K562 (cell line): Measurements from ENCODE around the gene SLC26A2. TPM values are rescaled to one million over a fixed set of nuclear protein-coding genes. Genes with fewer than 3 reads are reported as not detected.

ENCODE experiments used
- ATAC-seq: fragments of 200-7000 bp; cut with Tn5 transposase; 3 replicates; pipeline ENCODE4 v1.9.1; 2020; ENCODE audit warnings: moderate library complexity
- BruUV-seq: library from RNA; stranded (reverse); fragments of 400-500 nt; replicated peaks from 2 replicates; lab custom pipeline; 2021; lab: Mats Ljungman, UMichigan
- CTCF ChIA-PET: fragments of 300-600 bp; formaldehyde crosslinking; extraction: SDS; loops from one replicate; lab custom pipeline; 2021; ENCODE audit warnings: low intra/inter-chr PET ratio; lab: Yijun Ruan, JAX
- POLR2A ChIA-PET: fragments of 300-600, 350-650 bp; sonication (Branson Sonifier 250); formaldehyde crosslinking; extraction: SDS; loops from one replicate; lab custom pipeline; 2021; ENCODE audit warnings: antibody characterized with exemption, inconsistent platforms; lab: Yijun Ruan, JAX
- DNase-seq, 4 experiments: peaks; one replicate each; pipeline versions ENCODE4 v3.0.0 to v3.0.0-alpha.2; 2011 to 2018; ENCODE audit warnings: low spot score in 3 of 4, mixed read lengths in 3 of 4; ENCODE audit errors: extremely low read depth in 1 of 4
- FAIRE-seq: peaks from 2 replicates; lab custom pipeline; 2011; peaks lifted over from hg19 to GRCh38; lab: Jason Lieb, UNC
- H2AFZ ChIP-seq: 2 replicates; pipeline ENCODE4 v1.6.0; 2011; ENCODE audit warnings: low read depth, low read length, control low read depth, inconsistent platforms
- H3K27ac ChIP-seq: fragments of 200-600 bp; 3 replicates; pipeline ENCODE4 v1.8.0; 2011; ENCODE audit warnings: low read depth, mild to moderate bottlenecking, control low read depth, inconsistent platforms, low read length, moderate library complexity, mixed read lengths; ENCODE audit errors: extremely low read depth
- H3K27me3 ChIP-seq, 2 experiments: fragments of 300-600 bp in 1 of 2; 2 replicates in 1 of 2; 3 replicates in 1 of 2; pipeline versions ENCODE4 v1.6.0 to v1.8.0; 2011; ENCODE audit warnings: inconsistent platforms in 2 of 2, low read length in 2 of 2, mild to moderate bottlenecking in 1 of 2, mixed read lengths in 1 of 2, moderate library complexity in 1 of 2; ENCODE audit not compliant: control insufficient read depth in 2 of 2, insufficient read depth in 2 of 2
- H3K36me3 ChIP-seq: fragments of 300-600 bp; 3 replicates; pipeline ENCODE4 v1.8.0; 2011; ENCODE audit warnings: mild to moderate bottlenecking, low read length, inconsistent platforms; ENCODE audit not compliant: control insufficient read depth, insufficient read depth
- H3K4me1 ChIP-seq, 2 experiments: fragments of 200-600 bp in 1 of 2; replicated peaks in 1 of 2; 2 replicates in 1 of 2; 3 replicates in 1 of 2; pipeline versions ENCODE4 v1.5.1 to v1.8.0; 2011; ENCODE audit warnings: inconsistent platforms in 2 of 2, low read length in 2 of 2, mild to moderate bottlenecking in 1 of 2, mixed read lengths in 1 of 2, moderate library complexity in 1 of 2; ENCODE audit not compliant: control insufficient read depth in 2 of 2, insufficient read depth in 2 of 2
- H3K4me2 ChIP-seq: 2 replicates; pipeline ENCODE4 v1.6.1; 2011; ENCODE audit warnings: low read length, control low read depth, inconsistent platforms, mixed read lengths; ENCODE audit not compliant: insufficient read depth
- H3K4me3 ChIP-seq: fragments of 200-600 bp; sonication (generic), shearing (Covaris generic); 2 replicates; pipeline ENCODE4 v1.5.1; 2016; ENCODE audit warnings: control low read depth, inconsistent platforms
- H3K79me2 ChIP-seq: fragments of 200-600 bp; 3 replicates; pipeline ENCODE4 v1.8.0; 2011; ENCODE audit warnings: low read length, inconsistent platforms; ENCODE audit not compliant: control insufficient read depth, insufficient read depth
- H3K9ac ChIP-seq, 2 experiments: 2 replicates each; pipeline versions ENCODE4 v1.6.0 to v1.6.1; 2011; ENCODE audit warnings: low read depth in 2 of 2, low read length in 2 of 2, control low read depth in 1 of 2, inconsistent platforms in 1 of 2, mild to moderate bottlenecking in 1 of 2, mixed read lengths in 1 of 2; ENCODE audit not compliant: insufficient read depth in 1 of 2
- H3K9me1 ChIP-seq: one replicate; pipeline ENCODE4 v1.6.0; 2011; ENCODE audit warnings: inconsistent platforms, mild to moderate bottlenecking, low read length, moderate library complexity; ENCODE audit not compliant: control insufficient read depth, insufficient read depth
- H3K9me3 ChIP-seq: replicated peaks from 2 replicates; pipeline ENCODE4 v1.5.1; 2011; ENCODE audit warnings: low read depth, low read length, inconsistent platforms; ENCODE audit not compliant: control insufficient read depth, insufficient read depth
- H4K20me1 ChIP-seq: replicated peaks from 2 replicates; pipeline ENCODE4 v1.6.1; 2011; ENCODE audit warnings: low read length, inconsistent platforms, mixed read lengths; ENCODE audit not compliant: control insufficient read depth, insufficient read depth
- DPF2 ChIP-seq: fragments of 450-650 bp; IDR thresholded peaks from 2 replicates; pipeline ENCODE4 v1.6.1; 2016
- EZH2 ChIP-seq: IDR thresholded peaks from 2 replicates; pipeline ENCODE4 v1.6.1; 2012; ENCODE audit warnings: low read depth, mild to moderate bottlenecking, inconsistent platforms, low read length, borderline replicate concordance
- HCFC1 ChIP-seq: IDR thresholded peaks from 2 replicates; pipeline ENCODE4 v1.6.1; 2012; ENCODE audit warnings: low read depth, low read length, improper control_type of control experiment
- HDAC1 ChIP-seq, 2 experiments: fragments of 450-650 bp; IDR thresholded peaks; 2 replicates each; pipeline ENCODE4 v1.6.1; 2016 to 2017; ENCODE audit warnings: inconsistent platforms in 1 of 2, mild to moderate bottlenecking in 1 of 2, moderate library complexity in 1 of 2
- JUND ChIP-seq, 2 experiments: IDR thresholded peaks; 2 replicates in 1 of 2; 3 replicates in 1 of 2; pipeline ENCODE4 v1.6.1; 2011; ENCODE audit warnings: borderline replicate concordance in 2 of 2, low read depth in 2 of 2, low read length in 2 of 2, improper control_type of control experiment in 1 of 2, missing biosample characterization in 1 of 2, missing genetic modification characterization in 1 of 2, missing genetic modification reagents in 1 of 2
- MTA2 ChIP-seq: fragments of 450-650 bp; IDR thresholded peaks from 2 replicates; pipeline ENCODE4 v1.6.1; 2016; ENCODE audit warnings: low read depth
- RBM39 ChIP-seq: fragments of 200-400 bp; formaldehyde crosslinking; optimal IDR thresholded peaks from 2 replicates; pipeline ENCODE3; 2018; ENCODE audit warnings: low read depth, low read length
- SMARCA5 ChIP-seq: fragments of 450-650 bp; IDR thresholded peaks from 2 replicates; pipeline ENCODE4 v1.6.1; 2016
- SOX6 ChIP-seq: fragments of 450-650 bp; IDR thresholded peaks from 2 replicates; pipeline ENCODE4 v1.6.1; 2014; ENCODE audit warnings: mild to moderate bottlenecking
- ZNF124 ChIP-seq: sonication (generic); formaldehyde crosslinking; IDR thresholded peaks from 2 replicates; pipeline ENCODE4 v1.8.1; 2022; ENCODE audit warnings: missing genetic modification reagents
- ZNF23 ChIP-seq: fragments of 250-450 bp; sonication (Bioruptor Pico); IDR thresholded peaks from 2 replicates; pipeline ENCODE4 v1.4.0; 2020; ENCODE audit warnings: mild to moderate bottlenecking
- ZNF239 ChIP-seq: fragments of 250-450 bp; sonication (Bioruptor Pico); IDR thresholded peaks from 2 replicates; pipeline ENCODE4 v1.4.0; 2020; ENCODE audit warnings: mild to moderate bottlenecking
- ZNF263 ChIP-seq: sonication (generic); formaldehyde crosslinking; IDR thresholded peaks from 2 replicates; pipeline ENCODE4 v1.8.0; 2022; ENCODE audit warnings: mild to moderate bottlenecking, missing genetic modification reagents, borderline replicate concordance
- ZNF583 ChIP-seq: fragments of 250-450 bp; sonication (Bioruptor Pico); IDR thresholded peaks from 2 replicates; pipeline ENCODE4 v1.4.0; 2020
- ZZZ3 ChIP-seq: fragments of 450-650 bp; IDR thresholded peaks from 2 replicates; pipeline ENCODE4 v1.6.1; 2016; ENCODE audit warnings: antibody characterized with exemption, mild to moderate bottlenecking, moderate library complexity
- WGBS: fragments of 100-300 bp; shearing (Covaris generic); methylation state at CpG from one replicate; pipeline ENCODE4 v1.1.6; 2016; ENCODE audit warnings: low coverage, mixed read lengths; ENCODE audit not compliant: insufficient coverage; ENCODE audit errors: missing lambda C conversion rate; 5-methylcytosine and 5-hydroxymethylcytosine counted together
- in situ Hi-C: fragments of 300-500 bp; cut with MboI; formaldehyde crosslinking; loops from 4 replicates; pipeline ENCODE4 v1.15.0; 2018; ENCODE audit warnings: inconsistent platforms, mixed read lengths
- intact Hi-C: fragments of 100-400 bp; cut with micrococcal nuclease; formaldehyde crosslinking; loops from 2 replicates; pipeline ENCODE4 v1.14.2; 2022
- polyA plus RNA-seq, 8 experiments: library from polyadenylated mRNA; depleted of rRNA in 4 of 8; stranded (reverse) in 5 of 8; unstranded in 3 of 8; fragments of >200 nt; fragmentation: Nextera tagmentation in 2 of 8; fragmentation: Illumina TruSeq in 1 of 8; extraction: Ambion mirVana in 2 of 8; extraction: Trizol in 1 of 8; gene quantifications; 2 replicates each; pipeline versions ENCODE4 v1.2.1 to v1.2.3, GENCODE V29; 2011 to 2014; ENCODE audit warnings: inconsistent platforms in 1 of 8, missing spikeins in 1 of 8
- total RNA-seq, 7 experiments: library from RNA; depleted of rRNA in 6 of 7; stranded (reverse); fragments of >200 nt in 6 of 7; fragmentation: Illumina TruSeq in 2 of 7; extraction: Trizol in 2 of 7; gene quantifications; 2 replicates each; pipeline versions ENCODE4 v1.2.1 to v1.2.3, GENCODE V29; 2011 to 2021; ENCODE audit warnings: low replicate concordance in 1 of 7
- TF ChIP-seq, protein P1 (sequence below): fragments of 250-450 bp; sonication (Bioruptor Pico); IDR thresholded peaks from 2 replicates; pipeline ENCODE4 v1.8.0; 2022; ENCODE audit warnings: moderate library complexity, mild to moderate bottlenecking, inconsistent platforms

SLC26A2 gene
- total and polyA plus RNA-seq, 9 of the 15 experiments (the other 6 are each of a cell fraction or from before 2014, with no cell fraction given), result 1.1 to 6.3 (median 3.6) TPM

DNA sequence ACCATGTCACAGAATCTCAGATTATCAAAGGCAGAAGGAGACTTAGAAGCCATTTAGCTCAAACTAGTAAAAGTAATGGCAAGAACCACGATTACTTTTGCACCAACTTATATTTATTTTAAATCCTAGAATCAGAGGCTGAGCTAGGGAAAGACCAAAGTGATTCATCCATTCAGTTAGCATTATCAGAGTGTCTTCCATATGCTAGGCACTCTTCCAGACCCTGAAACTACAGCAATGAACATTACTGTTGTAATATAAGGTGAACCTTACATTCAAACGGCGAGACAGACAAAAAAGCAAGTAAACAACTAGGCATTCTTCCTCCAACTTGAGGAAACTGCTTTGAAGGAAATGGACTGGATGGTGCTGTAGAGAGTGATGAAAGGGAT lies 23.9 kb upstream of the SLC26A2 start:
- H4K20me1 ChIP-seq, result no peaks in the 10 kb centered on the region
- no peaks in the 10 kb centered on the region for H3K9me3 ChIP-seq
- TF ChIP-seq ZNF263 (CRISPR knock-in tag) (no peak), MTA2 (no peak), ZZZ3 (no peak)
- DNase-seq, result no peak
- H3K4me2 ChIP-seq, result no peak overlapping the region
- in situ Hi-C loops (no loop called here), intact Hi-C loops (no loop called here)
- 52% methylated on average over 3 of the region's 3 CpGs for WGBS
- H3K9ac ChIP-seq, result no peak overlapping the region
- H3K79me2 ChIP-seq, result no peaks in the 10 kb centered on the region
- no peak for FAIRE-seq
- H2AFZ ChIP-seq, result peak overlapping the region; percentile 20
- peaks cover 21 to 55% of the 10 kb centered on the region in 2 experiments for H3K4me1 ChIP-seq
- ChIA-PET POLR2A (interaction anchor here (1.1 to 2.0 kb wide), 4 partner anchors 9 to 45 kb away, joined by 3 to 5 read pairs (median 4); no protein-coding TSS in a partner anchor), CTCF (no interaction called here)
- no peaks in the 10 kb centered on the region; the same call in 1 of the 3 replicates for H3K36me3 ChIP-seq
- H3K4me3 ChIP-seq, result no peak overlapping the region
- no peak for ATAC-seq
- no peaks in the 10 kb centered on the region for H3K27me3 ChIP-seq
- no peaks in the 10 kb centered on the region for H3K9me1 ChIP-seq
- no TSS peak for BruUV-seq
- H3K27ac ChIP-seq, result no peak overlapping the region

DNA sequence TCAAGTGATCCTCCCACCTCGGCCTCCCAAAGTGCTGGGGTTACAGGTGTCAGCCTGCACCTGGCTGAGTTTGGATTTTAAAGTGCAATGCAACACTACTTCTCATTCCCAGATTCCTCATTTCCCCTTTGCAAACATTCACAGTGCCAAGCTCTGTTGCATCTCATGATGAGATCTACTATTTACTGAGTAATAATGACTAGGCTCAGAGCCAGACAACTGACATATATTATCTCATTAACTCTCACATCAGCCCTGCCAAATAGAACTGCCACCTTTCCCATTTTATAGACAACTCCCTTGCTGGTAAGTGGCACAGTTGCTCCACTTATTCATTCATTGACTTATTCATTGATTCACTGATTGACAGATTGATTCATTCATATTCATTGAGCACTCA lies 22.9 kb upstream of the SLC26A2 start:
- H3K27me3 ChIP-seq, result no peaks in the 10 kb centered on the region
- no peak overlapping the region for H3K4me3 ChIP-seq
- H3K4me2 ChIP-seq, result no peak overlapping the region
- no peaks in the 10 kb centered on the region; the same call in 1 of the 3 replicates for H3K36me3 ChIP-seq
- intact Hi-C loops, result no loop called here
- no peak for DNase-seq
- peaks cover 28 to 52% of the 10 kb centered on the region in 2 experiments for H3K4me1 ChIP-seq
- no peaks in the 10 kb centered on the region for H3K9me1 ChIP-seq
- H3K79me2 ChIP-seq, result no peaks in the 10 kb centered on the region
- H3K27ac ChIP-seq, result peak overlapping the region; percentile 88; the same call in 1 of the 3 replicates
- BruUV-seq, result no TSS peak
- ChIA-PET POLR2A (interaction anchor here (0.6 to 0.7 kb wide), 2 partner anchors 34 to 38 kb away, joined by 3 to 5 read pairs; no protein-coding TSS in a partner anchor), CTCF (no interaction called here)
- no peak overlapping the region for H3K9ac ChIP-seq
- FAIRE-seq, result no peak
- H2AFZ ChIP-seq, result peak overlapping the region; percentile 97
- 40% methylated on average over 1 of the region's 1 CpG for WGBS
- H3K9me3 ChIP-seq, result no peaks in the 10 kb centered on the region
- no peak for ATAC-seq
- in situ Hi-C loops, result no loop called here
- no peaks in the 10 kb centered on the region for H4K20me1 ChIP-seq
- 0 out of 2 replicates have a peak, but pooled peaks have one; percentile 14 for TF ChIP-seq DPF2
- no peak for TF ChIP-seq SMARCA5
- no peak for TF ChIP-seq ZNF124
- no peak for TF ChIP-seq ZNF583 (CRISPR knock-in tag)
- TF ChIP-seq SOX6, result peak; percentile 51; the same call in 1 of the 2 replicates
- TF ChIP-seq JUND (IDR thresholded peaks at IDR 0.05; ENCODE audit: borderline replicate concordance, low read depth, low read length), result no peak
- TF ChIP-seq JUND (tag; IDR thresholded peaks at IDR 0.05; ENCODE audit: borderline replicate concordance, low read depth, low read length), result 0 out of 3 replicates have a peak, but pooled peaks have one; percentile 20
- TF ChIP-seq HDAC1 (IDR thresholded peaks at IDR 0.05), result no peak
- TF ChIP-seq RBM39, result no peak
- no peak for TF ChIP-seq ZNF23 (CRISPR knock-in tag)
- TF ChIP-seq EZH2, result no peak
- TF ChIP-seq, protein P1, sequence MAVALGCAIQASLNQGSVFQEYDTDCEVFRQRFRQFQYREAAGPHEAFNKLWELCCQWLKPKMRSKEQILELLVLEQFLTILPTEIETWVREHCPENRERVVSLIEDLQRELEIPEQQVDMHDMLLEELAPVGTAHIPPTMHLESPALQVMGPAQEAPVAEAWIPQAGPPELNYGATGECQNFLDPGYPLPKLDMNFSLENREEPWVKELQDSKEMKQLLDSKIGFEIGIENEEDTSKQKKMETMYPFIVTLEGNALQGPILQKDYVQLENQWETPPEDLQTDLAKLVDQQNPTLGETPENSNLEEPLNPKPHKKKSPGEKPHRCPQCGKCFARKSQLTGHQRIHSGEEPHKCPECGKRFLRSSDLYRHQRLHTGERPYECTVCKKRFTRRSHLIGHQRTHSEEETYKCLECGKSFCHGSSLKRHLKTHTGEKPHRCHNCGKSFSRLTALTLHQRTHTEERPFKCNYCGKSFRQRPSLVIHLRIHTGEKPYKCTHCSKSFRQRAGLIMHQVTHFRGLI, result no peak
- peak; percentile 63 for TF ChIP-seq ZNF239
- no peak for TF ChIP-seq HCFC1
